SW480 (cell line): ENCODE results near the gene POLR2A.

Source experiments
- DNase-seq: peaks from one replicate; pipeline ENCODE4 v3.0.0-alpha.2; 2016; ENCODE audit warnings: low spot score

The POLR2A gene

DNA sequence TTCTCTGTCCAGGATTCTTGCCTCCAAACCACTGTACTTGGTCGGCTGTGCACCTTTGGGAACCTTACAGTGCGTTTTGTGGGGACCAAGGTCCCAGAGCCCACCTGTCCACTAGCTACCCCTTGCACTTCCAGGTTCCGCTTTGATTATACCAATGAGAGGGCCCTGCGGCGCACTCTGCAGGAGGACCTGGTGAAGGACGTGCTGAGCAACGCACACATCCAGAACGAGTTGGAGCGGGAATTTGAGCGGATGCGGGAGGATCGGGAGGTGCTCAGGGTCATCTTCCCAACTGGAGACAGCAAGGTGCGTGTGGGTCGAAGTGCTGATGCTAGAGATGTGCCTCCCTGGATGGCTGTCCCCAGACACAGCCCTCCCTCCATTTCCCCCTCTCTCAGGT is 18.8 kb downstream of the POLR2A start:
- DNase-seq, result no peak

DNA sequence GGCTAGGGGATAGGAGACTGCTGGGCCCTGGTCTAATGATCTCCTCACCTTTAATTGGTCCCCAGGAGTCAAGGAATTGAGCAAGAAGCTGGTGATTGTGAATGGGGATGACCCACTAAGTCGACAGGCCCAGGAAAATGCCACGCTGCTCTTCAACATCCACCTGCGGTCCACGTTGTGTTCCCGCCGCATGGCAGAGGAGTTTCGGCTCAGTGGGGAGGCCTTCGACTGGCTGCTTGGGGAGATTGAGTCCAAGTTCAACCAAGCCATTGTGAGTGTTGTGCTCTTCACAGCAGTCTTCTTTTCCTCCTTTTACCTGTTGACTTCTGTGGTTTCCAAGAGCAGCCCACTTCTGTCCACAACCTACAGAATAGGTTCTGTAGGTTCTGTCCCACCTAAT is 19.4 kb downstream of the POLR2A start:
- no peak for DNase-seq

DNA sequence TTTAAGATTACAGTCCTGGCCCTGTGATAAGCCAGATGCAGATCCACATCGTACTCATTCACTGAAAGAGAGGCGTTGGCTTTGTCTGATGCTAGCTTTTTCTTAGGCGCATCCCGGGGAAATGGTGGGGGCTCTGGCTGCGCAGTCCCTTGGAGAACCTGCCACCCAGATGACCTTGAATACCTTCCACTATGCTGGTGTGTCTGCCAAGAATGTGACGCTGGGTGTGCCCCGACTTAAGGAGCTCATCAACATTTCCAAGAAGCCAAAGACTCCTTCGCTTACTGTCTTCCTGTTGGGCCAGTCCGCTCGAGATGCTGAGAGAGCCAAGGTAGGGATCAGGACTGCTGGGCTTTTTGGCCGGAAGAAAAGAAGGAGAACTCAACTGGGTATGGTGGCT is 24.0 kb downstream of the POLR2A start:
- no peak for DNase-seq

DNA sequence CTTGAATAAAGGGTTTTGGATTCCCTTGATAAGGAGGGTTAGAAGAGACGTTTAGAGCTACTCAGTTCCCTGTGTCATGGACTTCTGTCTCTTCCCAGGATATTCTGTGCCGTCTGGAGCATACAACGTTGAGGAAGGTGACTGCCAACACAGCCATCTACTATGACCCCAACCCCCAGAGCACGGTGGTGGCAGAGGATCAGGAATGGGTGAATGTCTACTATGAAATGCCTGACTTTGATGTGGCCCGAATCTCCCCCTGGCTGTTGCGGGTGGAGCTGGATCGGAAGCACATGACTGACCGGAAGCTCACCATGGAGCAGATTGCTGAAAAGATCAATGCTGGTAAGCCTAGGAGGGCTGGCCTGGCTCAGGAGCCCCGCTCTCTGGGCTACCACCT is 24.7 kb downstream of the POLR2A start:
- DNase-seq, result peak; percentile 60

DNA sequence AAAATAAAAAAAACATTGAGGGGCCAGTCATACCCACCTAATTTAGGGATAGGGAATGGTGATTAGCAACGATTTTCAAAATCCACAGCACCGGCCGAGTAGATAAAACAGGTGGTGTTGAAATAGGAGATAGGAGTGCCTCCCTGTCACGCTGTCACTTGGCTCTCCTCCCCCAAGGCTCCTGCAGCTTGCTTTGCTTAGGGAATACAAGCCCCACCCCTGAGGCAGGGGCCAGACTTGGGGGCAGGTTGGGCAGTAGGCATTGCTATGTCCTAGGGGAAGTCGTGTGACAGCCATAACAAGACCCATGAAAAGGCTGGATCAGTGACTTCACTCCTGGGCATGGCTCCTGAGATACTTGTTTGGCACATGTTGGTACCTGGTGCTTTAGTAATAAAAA is 25.8 kb downstream of the POLR2A start:
- no peak for DNase-seq

DNA sequence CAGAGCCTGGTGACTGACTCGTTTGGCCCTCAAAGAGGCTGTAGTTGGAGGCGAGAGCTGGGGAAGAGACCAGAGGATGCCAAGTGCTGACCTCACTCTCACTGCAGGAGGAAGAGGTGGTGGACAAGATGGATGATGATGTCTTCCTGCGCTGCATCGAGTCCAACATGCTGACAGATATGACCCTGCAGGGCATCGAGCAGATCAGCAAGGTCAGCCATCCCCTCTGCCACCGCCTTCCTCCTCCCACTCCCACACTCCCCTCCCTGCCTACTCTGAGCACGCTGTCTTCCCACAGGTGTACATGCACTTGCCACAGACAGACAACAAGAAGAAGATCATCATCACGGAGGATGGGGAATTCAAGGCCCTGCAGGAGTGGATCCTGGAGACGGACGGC is 26.9 kb downstream of the POLR2A start:
- no peak for DNase-seq

DNA sequence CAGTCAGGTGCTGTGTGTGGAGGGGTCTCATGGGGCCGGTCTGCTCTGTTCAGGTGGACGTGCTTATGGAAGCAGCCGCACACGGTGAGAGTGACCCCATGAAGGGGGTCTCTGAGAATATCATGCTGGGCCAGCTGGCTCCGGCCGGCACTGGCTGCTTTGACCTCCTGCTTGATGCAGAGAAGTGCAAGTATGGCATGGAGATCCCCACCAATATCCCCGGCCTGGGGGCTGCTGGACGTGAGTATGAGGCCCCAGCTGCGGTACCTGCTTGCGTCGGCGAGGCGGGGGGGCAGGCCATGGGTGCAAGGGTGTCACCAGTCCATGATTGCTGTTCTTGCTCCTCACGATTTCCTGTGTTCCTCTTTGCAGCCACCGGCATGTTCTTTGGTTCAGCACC is 27.9 kb downstream of the POLR2A start:
- DNase-seq, result no peak

DNA sequence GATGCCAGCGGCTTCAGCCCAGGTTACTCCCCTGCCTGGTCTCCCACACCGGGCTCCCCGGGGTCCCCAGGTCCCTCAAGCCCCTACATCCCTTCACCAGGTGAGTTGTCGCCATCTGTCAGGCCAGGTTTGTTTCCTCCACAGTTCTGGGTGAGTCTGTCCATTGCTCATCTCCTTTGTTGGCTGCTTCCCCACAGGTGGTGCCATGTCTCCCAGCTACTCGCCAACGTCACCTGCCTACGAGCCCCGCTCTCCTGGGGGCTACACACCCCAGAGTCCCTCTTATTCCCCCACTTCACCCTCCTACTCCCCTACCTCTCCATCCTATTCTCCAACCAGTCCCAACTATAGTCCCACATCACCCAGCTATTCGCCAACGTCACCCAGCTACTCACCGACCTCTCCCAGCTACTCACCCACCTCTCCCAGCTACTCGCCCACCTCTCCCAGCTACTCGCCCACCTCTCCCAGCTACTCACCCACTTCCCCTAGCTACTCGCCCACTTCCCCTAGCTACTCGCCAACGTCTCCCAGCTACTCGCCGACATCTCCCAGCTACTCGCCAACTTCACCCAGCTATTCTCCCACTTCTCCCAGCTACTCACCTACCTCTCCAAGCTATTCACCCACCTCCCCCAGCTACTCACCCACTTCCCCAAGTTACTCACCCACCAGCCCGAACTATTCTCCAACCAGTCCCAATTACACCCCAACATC is 28.8 kb downstream of the POLR2A start:
- no peak for DNase-seq

DNA sequence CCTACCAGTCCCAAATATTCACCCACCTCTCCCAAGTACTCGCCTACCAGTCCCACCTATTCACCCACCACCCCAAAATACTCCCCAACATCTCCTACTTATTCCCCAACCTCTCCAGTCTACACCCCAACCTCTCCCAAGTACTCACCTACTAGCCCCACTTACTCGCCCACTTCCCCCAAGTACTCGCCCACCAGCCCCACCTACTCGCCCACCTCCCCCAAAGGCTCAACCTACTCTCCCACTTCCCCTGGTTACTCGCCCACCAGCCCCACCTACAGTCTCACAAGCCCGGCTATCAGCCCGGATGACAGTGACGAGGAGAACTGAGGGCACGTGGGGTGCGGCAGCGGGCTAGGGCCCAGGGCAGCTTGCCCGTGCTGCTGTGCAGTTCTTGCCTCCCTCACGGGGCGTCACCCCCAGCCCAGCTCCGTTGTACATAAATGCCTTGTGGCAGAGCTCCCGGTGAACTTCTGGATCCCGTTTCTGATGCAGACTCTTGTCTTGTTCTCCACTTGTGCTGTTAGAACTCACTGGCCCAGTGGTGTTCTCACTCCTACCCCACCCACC is 29.8 kb downstream of the POLR2A start:
- no peak for DNase-seq

DNA sequence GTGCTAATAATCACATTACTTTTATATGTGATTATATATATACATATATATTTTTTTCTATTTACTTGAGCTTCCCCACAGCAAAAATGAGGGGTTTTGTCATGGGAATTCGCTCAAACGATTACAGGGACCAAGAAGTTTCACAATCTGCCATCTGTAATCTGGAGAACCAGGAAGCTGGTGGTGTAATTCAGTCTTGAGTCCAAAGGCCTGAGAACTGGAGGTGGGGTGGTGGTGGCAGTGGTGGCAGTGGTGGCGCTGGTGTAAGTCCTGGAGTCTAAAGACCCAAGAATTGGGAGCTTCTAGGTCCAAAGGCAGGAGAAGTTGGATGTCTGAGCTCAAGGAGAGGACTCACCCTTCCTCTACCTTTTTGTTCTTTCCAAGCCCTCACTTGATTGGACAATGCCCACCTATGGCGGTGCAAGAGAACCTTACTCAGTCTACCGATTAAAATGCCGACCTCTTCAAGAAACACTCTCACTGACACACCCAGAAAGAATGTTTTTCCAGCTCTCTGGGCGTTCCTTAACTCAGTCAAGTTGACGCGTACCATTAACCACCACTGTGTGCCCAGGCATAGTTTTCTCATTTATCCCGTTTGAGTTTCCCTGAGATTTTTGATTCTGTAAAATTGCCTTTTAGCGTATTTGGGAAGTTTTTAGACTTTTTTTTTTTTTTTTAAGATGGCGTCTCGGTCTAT is 31.9 kb downstream of the POLR2A start:
- no peak for DNase-seq

DNA sequence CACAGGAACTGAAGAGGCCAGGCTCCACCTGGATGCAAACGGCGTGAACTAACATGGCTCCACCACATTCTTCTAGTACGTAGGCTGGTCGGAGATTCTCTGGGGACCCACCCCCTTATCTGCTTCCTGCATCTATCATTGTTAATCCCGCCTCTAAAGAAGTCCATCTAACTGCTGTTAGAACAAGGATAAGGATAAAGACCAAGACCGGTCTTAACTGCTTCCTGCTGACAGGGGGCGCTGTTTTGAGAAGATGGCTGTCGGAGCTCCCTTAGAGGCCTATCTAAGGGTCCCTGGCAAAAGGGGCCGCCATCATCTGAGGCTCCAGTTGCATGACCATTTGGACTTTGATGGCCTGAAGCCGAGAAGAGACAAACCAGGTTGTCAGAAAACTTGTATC is 38.9 kb downstream of the POLR2A start:
- DNase-seq, result peak; percentile 36

DNA sequence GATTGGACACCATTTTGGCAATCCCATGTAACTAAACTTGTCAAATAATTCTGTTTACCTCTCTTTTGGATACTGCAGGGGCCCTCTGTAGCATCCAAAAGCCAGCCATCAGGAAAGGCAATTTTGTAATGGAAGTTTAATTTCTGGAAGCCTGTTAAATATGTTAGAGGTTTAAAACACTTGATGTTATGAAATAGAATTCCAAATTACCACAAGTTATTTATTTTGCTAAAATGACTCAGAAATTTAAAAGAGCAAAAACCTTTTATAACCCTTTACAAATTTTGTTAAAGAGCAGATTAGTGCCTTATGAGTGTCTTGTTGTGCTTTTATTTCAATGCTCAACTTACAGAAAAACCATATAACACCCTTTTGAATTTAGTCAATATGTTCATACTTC is 44.7 kb downstream of the POLR2A start:
- DNase-seq, result no peak

DNA sequence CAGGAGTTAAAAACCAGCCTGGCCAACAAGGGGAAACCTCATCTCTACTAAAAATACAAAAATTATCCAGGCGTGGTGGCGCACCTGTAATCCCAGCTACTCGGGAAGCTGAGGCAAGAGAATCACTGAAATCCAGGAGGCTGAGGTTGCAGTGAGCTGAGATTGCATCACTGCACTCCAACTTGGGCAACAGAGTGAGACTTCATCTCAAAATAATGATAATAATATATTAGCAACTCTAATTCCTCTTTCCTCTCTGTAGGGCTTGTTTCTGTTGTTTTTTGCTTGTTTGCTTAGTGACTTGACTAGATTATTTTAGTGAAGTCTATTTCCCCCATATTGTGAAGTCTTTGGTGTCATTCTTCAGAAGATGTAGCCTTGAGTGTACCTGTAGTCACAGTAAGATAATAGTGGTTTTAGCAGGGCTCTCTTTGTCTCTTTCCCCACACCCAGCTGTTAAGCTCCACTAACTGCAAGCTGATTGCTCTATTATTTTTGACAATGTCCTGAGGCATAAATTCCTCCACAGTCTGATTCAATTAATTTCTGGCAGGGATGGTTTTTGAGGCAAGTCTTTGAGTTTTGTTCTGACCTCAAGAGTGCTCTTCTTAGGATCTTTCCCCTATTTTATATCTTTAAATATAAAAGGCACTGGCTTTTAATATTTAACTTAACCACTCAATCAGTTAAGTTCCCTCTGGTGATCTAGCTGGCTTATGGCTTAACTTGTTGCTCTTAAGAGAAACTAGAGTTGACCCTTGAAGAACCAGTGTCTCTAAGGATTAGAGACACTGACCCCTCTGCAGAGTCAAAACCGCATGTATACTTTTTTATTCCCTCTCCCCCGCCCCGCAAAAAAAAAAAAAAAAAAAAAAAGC is 46.1 kb downstream of the POLR2A start:
- DNase-seq, result no peak

DNA sequence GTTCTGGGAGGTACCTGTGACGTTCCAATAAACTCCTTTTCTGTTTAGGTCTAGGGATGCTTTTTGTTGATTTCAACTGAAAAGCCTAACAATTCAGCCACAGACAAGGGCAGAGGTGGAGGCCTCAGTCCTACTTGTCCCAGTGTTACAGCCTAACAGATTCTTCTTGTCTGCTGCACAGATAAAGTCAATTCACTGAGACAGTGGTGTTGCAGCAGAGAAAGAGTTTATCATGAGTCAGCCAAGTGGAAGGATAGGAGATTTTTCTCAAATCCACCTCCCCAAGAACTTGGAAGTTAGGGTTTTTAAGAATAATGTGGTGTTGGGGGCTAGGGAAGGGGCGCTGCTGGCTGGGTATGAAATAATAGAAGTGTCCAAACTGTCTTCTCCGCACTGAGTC is 53.9 kb downstream of the POLR2A start:
- no peak for DNase-seq

DNA sequence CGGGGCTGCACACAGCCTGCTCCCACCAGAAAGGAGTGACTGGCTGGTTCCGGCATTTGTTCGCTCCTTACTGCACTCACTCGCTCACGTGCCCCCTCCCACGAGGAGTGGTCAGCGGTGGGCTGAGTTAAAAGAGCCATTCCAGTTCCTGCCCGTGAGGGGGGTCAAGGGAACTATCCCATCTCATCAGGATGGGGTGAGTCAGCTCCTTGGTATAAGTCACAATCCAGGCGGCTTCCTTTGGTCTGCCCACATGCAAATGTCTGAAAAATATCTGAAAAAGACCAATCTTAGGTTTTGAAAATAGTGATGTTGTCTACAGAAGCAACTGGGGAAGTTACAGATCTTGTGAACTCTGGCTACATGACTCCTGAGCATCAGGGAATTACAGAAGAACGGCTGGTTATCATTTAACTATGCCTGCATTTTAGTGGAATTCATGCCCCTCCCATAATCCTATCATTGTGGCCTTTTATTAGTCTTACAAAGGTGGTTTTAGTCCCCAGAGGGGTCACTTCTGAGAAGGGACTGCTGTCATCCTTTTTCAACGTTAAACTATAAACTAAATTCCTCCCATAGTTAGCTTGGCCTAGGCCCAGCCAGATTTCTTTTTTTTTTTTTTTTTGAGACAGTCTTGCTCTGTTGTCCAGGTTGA is 54.9 kb downstream of the POLR2A start:
- DNase-seq, result no peak

DNA sequence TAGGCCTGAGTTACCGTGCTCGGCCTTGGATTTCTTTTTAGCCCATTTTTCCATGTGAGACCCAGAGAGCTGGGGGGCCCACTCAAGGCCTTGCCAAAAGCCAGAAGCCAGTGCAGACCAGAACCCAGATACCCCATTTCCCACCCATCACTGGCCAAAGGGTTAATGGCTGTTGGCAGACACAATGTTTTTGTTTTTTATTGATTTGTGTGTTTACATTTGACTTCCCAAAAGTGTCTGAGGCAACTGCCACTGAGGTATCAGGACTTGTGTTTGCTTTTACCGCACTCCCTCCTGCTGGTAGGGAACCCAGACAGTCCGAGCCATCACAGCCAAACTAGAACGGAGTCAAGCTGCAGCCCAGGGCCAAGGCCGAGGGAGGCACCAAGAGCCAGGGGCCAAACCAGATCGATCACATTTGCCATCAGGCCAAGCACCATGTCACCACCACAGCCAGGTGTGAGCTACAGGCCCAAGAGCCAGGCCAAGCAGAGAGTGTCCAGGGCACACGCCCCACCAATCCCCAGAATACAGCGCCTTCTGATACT is 57.0 kb downstream of the POLR2A start:
- no peak for DNase-seq

DNA sequence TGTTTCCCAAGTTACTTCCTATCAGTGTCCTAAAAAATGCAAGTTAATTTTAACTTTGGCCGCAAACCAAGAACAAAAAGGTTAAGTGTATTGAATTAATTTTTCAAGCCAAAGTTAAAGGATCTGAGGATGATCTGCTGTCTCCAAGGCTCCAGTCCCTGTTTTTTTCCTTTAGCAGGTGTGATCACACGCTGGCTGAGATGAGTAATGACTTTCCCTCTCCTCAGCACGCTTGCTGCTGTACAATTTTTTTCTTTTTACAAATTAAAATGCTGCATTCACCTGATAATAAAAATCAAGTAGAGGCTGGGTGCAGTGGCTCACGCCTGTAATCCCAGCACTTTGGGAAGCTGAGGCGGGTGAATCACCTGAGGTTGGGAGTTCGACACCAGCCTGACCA is 60.7 kb downstream of the POLR2A start:
- DNase-seq, result no peak

DNA sequence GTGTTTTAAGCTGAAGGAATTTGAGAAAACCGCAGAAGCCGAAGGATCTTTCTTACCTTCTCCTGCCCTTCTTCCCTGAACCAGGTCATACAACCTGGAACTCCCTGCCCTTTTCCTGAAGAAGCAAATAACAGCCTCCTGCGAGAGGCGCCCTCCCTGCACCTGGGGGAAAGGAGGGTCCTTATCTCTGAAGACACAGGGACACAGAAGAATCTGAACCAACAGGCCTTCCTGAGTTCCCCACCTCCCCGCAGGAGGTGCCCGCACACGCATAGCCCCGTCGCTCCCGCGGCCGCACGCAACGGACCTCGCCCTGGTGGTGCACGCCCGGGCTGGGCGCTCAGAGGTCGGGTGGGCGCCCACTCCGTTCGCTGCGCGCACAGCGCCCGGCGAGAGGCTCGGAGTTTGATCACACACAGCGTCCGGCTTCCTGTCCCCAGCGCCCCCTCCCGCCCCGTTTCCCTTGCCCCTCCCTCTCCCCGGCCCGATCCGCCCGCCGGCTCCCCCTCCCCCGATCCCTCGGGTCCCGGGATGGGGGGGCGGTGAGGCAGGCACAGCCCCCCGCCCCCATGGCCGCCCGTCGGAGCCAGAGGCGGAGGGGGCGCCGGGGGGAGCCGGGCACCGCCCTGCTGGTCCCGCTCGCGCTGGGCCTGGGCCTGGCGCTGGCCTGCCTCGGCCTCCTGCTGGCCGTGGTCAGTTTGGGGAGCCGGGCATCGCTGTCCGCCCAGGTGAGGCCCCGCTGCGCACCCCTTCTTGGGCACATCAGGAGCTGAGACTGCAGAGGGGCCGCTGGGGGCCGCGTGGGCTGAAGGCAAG is 64.6 kb downstream of the POLR2A start, which contains the start of gene TNFSF12:
Gene TNFSF12, plus strand, starts transcription at position 474 of the 816 bp plus-strand sequence. Its CDS starts 96 bp downstream, at position 570.
- DNase-seq, result peak; percentile 27
